ENCODE measurements around the gene TMEM61. TPM values are rescaled to one million over a fixed set of nuclear protein-coding genes. Genes with fewer than 3 reads are reported as not detected.
"Not testable (repeated sequence)": the region's sequence is repeated elsewhere in the genome, so short reads cannot be mapped to it uniquely, and the experiment has no call there.

The TMEM61 gene
- polyA plus RNA-seq, 5 donors = 0.24 to 0.40 TPM; not detected in 3

GRCh38 chr1:54959241-54959640 lies 21.2 kb upstream of the TMEM61 start:
- DNase-seq = no peak

GRCh38 chr1:54962612-54963395 lies 17.6 kb upstream of the TMEM61 start:
- DNase-seq = no peak

DNA sequence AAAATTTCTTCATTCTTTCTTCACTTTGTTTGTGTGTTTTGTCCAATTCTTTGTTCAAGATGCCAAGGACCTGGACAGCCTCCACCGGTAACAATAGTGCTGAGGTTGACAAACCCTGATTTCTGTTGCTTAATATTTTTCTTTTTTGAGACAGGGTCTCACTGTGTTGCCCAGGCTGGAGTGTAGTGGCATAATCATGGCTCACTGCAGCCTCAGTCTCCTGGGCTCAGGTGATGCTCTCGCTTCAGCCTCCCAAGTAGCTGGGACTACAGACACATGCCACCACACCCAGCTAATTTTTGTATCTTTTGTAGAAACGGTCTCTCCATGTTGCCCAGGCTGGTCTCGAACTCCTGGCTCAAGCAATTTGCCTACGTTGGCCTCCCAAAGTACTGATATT lies 16.6 kb upstream of the TMEM61 start:
- DNase-seq = not testable (repeated sequence)

- peak; percentile 51 to 75 for DNase-seq
Observed at GRCh38 chr1:54965624-54966340, 14.6 kb upstream of the TMEM61 start.

DNA sequence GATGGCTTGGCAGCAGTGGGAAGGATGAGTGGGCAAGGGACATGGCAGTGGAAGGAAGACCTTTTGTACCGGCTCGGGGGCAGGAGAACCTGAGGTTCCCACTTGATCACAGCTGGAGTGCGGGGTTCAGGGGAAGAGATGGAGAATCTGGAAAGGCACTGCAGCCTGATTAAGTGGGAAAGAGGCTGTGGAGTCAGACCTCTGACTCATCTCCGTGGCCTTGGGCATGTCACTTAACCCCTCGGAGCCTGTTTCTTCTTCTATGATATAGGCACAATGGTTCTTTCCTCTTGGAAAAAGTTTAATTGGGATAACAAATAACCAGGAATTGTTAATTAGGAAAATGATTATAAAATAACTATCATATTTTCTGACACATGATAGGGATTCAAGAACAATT lies 13.1 kb upstream of the TMEM61 start:
- no peak for DNase-seq

GRCh38 chr1:54968551-54968950 lies 11.9 kb upstream of the TMEM61 start:
- DNase-seq = no peak

DNA sequence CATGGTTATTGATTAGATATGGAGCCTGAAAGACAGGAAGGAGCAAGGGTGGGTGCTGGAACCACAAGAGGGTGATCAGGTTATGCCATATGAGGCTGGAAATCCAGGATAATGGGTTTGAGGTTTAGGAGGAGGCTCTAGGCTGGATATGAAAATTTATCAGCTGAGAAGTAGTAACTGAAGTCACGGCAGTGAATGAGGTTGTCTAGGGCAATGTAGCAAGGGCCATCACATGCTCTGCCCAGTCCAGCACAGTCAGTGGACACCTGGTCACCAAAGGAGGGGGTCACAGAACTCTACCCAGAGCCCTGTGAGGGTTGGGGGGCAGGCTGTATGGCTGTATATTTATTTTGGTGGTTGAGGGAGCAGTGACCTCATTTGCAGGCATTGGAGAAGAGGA lies 10.5 kb upstream of the TMEM61 start:
- no peak for DNase-seq

DNA sequence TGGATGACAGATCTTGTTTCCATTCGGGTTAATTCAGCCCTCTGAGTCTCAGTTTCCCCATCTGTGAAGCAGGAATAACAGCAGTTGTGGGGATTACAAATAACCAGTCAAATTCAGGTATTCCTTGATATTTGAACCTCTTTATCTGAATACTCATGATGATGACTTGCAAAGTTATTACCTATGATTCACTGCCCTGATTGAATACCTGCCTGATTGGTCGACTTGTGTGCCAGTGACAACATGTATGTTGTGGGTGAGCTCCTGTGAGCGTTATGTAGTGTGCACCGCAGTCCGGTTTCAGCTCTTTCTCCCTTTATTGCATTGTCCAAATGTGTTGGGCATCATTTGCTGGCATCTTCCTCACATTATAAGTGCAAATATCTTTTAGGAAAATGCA lies 9.5 kb upstream of the TMEM61 start:
- DNase-seq = no peak

- DNase-seq = no peak
Observed at GRCh38 chr1:54971317-54971791, 9.1 kb upstream of the TMEM61 start.

GRCh38 chr1:54972436-54972835 lies 8.0 kb upstream of the TMEM61 start:
- DNase-seq = no peak

- peak; percentile 52 to 58 for DNase-seq
Observed at GRCh38 chr1:54973205-54973921, 7.1 kb upstream of the TMEM61 start.

DNA sequence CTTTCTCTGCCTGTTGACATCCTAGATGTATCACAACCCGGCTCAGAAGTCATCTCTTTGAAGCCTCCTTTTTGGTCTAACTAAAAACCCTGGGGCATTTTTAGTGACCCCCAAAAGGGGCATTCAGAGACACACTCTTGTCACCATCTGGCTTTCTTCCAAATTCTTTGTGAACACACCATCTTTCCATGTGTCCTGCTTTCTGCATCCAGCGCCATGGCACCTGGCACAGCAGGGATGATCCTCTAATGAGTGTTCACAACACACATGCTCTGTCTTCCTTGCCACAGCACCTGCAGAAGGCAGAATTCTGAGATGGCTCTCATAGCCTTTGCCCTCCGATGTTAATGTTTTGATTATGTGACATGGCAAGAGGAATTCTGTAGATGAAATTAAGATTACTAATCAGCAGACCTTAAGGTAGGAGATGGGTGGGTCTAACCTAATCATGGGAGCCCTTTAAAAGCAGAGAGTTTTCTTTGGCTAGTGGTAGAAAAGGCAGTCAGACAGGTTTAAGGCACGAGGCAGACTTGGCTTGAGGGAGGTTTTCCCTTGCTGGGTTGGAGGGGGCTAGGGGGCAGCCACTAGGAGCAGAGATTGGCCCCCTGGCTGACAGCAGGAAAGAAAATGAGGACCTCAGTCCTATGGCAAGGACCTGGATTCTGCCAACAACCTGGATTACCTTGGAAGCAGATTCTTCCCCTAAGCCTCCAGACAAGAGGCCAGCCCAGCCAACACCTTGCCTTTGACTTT lies 4.9 kb upstream of the TMEM61 start:
- no peak for DNase-seq

GRCh38 chr1:54976747-54977146 lies 3.7 kb upstream of the TMEM61 start:
- DNase-seq = no peak

- DNase-seq = no peak
Observed at GRCh38 chr1:54977533-54978297, 2.7 kb upstream of the TMEM61 start.

DNA sequence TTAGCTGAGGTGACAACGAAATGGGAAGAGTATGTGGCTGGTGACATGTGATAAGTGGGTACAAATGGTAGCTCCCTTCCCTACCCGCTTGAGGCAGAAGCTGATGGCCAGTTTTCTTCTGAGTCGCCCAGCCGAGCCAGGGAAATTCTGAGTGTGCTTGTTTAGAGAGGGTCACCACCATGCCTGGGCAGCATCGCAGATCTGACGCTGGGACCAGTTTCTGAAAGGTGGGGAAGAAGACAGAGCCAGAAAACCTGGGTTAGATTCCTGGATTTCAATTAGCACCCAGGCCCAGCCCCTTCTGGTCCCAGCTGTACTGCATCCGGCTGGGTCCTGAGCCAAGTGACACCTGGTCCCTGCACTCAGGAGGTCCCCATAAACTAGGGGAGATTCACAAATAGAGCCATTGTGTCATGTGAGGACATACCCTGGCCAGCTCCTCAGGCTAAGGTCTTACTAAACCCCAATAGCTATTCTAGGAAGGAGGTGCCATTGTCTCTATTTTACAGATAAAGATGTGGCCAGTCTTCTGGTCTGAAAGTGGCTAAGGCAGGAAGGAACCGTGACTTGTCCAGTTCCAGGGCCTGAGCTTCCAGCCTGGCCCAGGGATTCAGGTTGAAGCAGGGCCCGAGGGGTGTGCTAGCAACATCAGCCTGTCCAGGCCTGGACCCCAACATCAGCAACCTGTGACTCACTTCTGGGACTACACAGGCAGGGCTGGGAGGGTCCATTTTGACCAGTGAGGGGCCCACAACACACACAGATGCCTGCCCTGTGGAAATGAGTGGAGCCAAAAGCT lies 1.7 kb upstream of the TMEM61 start:
- DNase-seq = no peak

GRCh38 chr1:54979327-54979891 lies 1.0 kb upstream of the TMEM61 start:
- no peak for DNase-seq

- DNase-seq = no peak
Observed at GRCh38 chr1:54980046-54980527, 341 bp upstream of the TMEM61 start.

DNA sequence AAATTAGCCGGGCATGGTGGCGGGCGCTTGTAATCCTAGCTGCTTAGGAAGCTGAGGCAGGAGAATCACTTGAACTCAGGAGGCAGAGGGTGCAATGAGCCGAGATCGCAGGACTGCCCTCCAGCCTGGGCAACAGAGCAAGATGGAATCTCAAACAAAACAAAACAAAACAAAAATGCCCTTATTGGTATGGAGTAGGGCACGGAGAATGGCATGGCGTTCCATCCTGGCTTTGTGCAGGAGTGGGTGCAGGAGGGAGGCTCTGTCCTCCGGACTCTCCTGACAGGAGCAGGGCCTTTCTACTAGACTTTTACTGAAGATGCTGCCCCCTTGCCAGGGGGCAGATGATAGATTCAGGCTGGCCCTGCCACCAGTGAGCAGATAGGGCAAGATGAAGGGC lies 1.0 kb downstream of the TMEM61 start:
- no peak for DNase-seq

- no peak for DNase-seq
Observed at GRCh38 chr1:54982739-54983138, 2.3 kb downstream of the TMEM61 start.

Measured in right lung (tissue), 5 donors.